RWPE2 (cell line): ENCODE data around the gene C11orf98.
"Not testable (repeated sequence)": the region's sequence is repeated elsewhere in the genome, so short reads cannot be mapped to it uniquely, and the experiment has no call there.

Source experiments
- ATAC-seq: fragments of 200-7000 bp; cut with Tn5 transposase; 3 replicates; pipeline ENCODE4 v1.9.1; 2021; ENCODE audit warnings: low read depth
- DNase-seq: peaks from one replicate; pipeline ENCODE4 v3.0.0-alpha.2; 2020; ENCODE audit warnings: low spot score
- H3K27ac ChIP-seq: fragments of 450-650 bp; 2 replicates; pipeline ENCODE4 v1.5.1; 2017; ENCODE audit warnings: mild to moderate bottlenecking; ENCODE audit not compliant: poor library complexity, severe bottlenecking
- H3K27me3 ChIP-seq: fragments of 250-450 bp; sonication (Bioruptor Pico); 2 replicates; pipeline ENCODE4 v1.5.1; 2021; ENCODE audit warnings: mild to moderate bottlenecking, moderate library complexity; ENCODE audit not compliant: insufficient read depth, poor library complexity, severe bottlenecking
- H3K36me3 ChIP-seq: fragments of 250-450 bp; sonication (Bioruptor Pico); 2 replicates; pipeline ENCODE4 v1.5.1; 2020; ENCODE audit warnings: low read depth, mild to moderate bottlenecking, moderate library complexity
- H3K4me1 ChIP-seq: fragments of 250-450 bp; sonication (Bioruptor Pico); 2 replicates; pipeline ENCODE4 v1.5.1; 2021; ENCODE audit warnings: mild to moderate bottlenecking, moderate library complexity; ENCODE audit not compliant: insufficient read depth, poor library complexity, severe bottlenecking
- H3K4me3 ChIP-seq: fragments of 250-450 bp; sonication (Bioruptor Pico); 2 replicates; pipeline ENCODE4 v1.5.1; 2021; ENCODE audit warnings: mild to moderate bottlenecking, moderate library complexity; ENCODE audit not compliant: severe bottlenecking
- H3K9me3 ChIP-seq: fragments of 250-450 bp; sonication (Bioruptor Pico); 2 replicates; pipeline ENCODE4 v1.5.1; 2021; ENCODE audit warnings: mild to moderate bottlenecking, moderate library complexity; ENCODE audit not compliant: severe bottlenecking
- CTCF ChIP-seq: fragments of 450-650 bp; IDR thresholded peaks from one replicate; pipeline ENCODE4 v1.5.1; 2017; ENCODE audit warnings: mild to moderate bottlenecking, moderate library complexity; ENCODE audit not compliant: poor library complexity, severe bottlenecking

Gene C11orf98

GRCh38 chr11:62652161-62653006 lies 12.6 kb downstream of the C11orf98 start:
- H3K9me3 ChIP-seq, result no peaks in the 10 kb centered on the region
- no peak for TF ChIP-seq CTCF
- H3K36me3 ChIP-seq, result peaks cover 19% of the 10 kb centered on the region
- H3K4me1 ChIP-seq, result no peaks in the 10 kb centered on the region
- ATAC-seq, result no peak
- peak overlapping the region; percentile 52 for H3K27ac ChIP-seq
- no peak for DNase-seq
- no peaks in the 10 kb centered on the region for H3K27me3 ChIP-seq
- peak overlapping the region; percentile 93 for H3K4me3 ChIP-seq

- H3K4me3 ChIP-seq, DNase-seq, H3K27me3 ChIP-seq, H3K4me1 ChIP-seq, H3K27ac ChIP-seq, H3K9me3 ChIP-seq, ATAC-seq: not testable (repeated sequence)
- H3K36me3 ChIP-seq, result peaks cover 20% of the 10 kb centered on the region
Measured at GRCh38 chr11:62650283-62650682, 14.7 kb downstream of the C11orf98 start.

- no peak overlapping the region for H3K27ac ChIP-seq
- H3K27me3 ChIP-seq, result no peaks in the 10 kb centered on the region
- ATAC-seq (no peak), DNase-seq (no peak)
- H3K4me1 ChIP-seq, result no peaks in the 10 kb centered on the region
- TF ChIP-seq CTCF, result no peak
- H3K4me3 ChIP-seq, result no peak overlapping the region
- peaks cover 27% of the 10 kb centered on the region for H3K36me3 ChIP-seq
- H3K9me3 ChIP-seq, result no peaks in the 10 kb centered on the region
Measured at GRCh38 chr11:62649486-62649885, 15.5 kb downstream of the C11orf98 start.

GRCh38 chr11:62648967-62649364 lies 16.0 kb downstream of the C11orf98 start:
- Histone ChIP-seq H3K4me3 (no peak overlapping the region), H3K27me3 (no peaks in the 10 kb centered on the region), H3K4me1 (no peaks in the 10 kb centered on the region), H3K9me3 (no peaks in the 10 kb centered on the region), H3K36me3 (peaks cover 32% of the 10 kb centered on the region), H3K27ac (no peak overlapping the region)
- no peak for DNase-seq
- ATAC-seq, result no peak
- TF ChIP-seq CTCF, result no peak

GRCh38 chr11:62648185-62648966 lies 16.6 kb downstream of the C11orf98 start:
- Histone ChIP-seq H3K27me3 (no peaks in the 10 kb centered on the region), H3K9me3 (no peaks in the 10 kb centered on the region), H3K27ac (no peak overlapping the region), H3K4me1 (no peaks in the 10 kb centered on the region), H3K36me3 (peaks cover 38% of the 10 kb centered on the region), H3K4me3 (no peak overlapping the region)
- DNase-seq (no peak), ATAC-seq (no peak)
- TF ChIP-seq CTCF, result no peak
